HepG2 (cell line): ENCODE results near the gene SIAH2. TPM values are rescaled to one million over a fixed set of nuclear protein-coding genes. Genes with fewer than 3 reads are reported as not detected.

Experiments
- CERS6 ChIP-seq: sonication (generic); formaldehyde crosslinking; IDR thresholded peaks from 2 replicates; pipeline ENCODE4 v1.5.0; 2020; ENCODE audit warnings: missing genetic modification reagents
- DRAP1 ChIP-seq: IDR thresholded peaks from 2 replicates; pipeline ENCODE4 v1.6.1; 2016; ENCODE audit warnings: missing genetic modification reagents, missing compliant biosample characterization
- FOXJ3 ChIP-seq: sonication (generic); formaldehyde crosslinking; IDR thresholded peaks from 2 replicates; pipeline ENCODE4 v1.4.0; 2020; ENCODE audit warnings: missing genetic modification reagents, mild to moderate bottlenecking, borderline replicate concordance
- MTERF4 ChIP-seq: sonication (generic); formaldehyde crosslinking; IDR thresholded peaks from 2 replicates; pipeline ENCODE4 v1.8.0; 2023; ENCODE audit warnings: mild to moderate bottlenecking, missing genetic modification reagents
- NAIF1 ChIP-seq: sonication (generic); formaldehyde crosslinking; IDR thresholded peaks from 2 replicates; pipeline ENCODE4 v1.5.0; 2020; ENCODE audit warnings: mild to moderate bottlenecking, missing genetic modification reagents, borderline replicate concordance
- TOPORS ChIP-seq: sonication (generic); formaldehyde crosslinking; IDR thresholded peaks from 2 replicates; pipeline ENCODE4 v1.8.0; 2023; ENCODE audit warnings: mild to moderate bottlenecking, missing genetic modification reagents
- YY1 ChIP-seq: IDR thresholded peaks from 2 replicates; pipeline ENCODE4 v1.6.1; 2011; ENCODE audit warnings: low read length, low read depth, moderate library complexity, mild to moderate bottlenecking; ENCODE audit not compliant: insufficient read depth, insufficient replicate concordance
- ZNF121 ChIP-seq: sonication (generic); formaldehyde crosslinking; IDR thresholded peaks from 2 replicates; pipeline ENCODE4 v1.5.0; 2020; ENCODE audit warnings: mild to moderate bottlenecking, missing genetic modification reagents
- ZNF207 ChIP-seq: fragments of 450-650 bp; IDR thresholded peaks from 2 replicates; pipeline ENCODE4 v1.6.1; 2016; ENCODE audit warnings: antibody characterized with exemption, borderline replicate concordance
- ZNF30 ChIP-seq: sonication (generic); formaldehyde crosslinking; IDR thresholded peaks from 2 replicates; pipeline ENCODE4 v1.5.0; 2020; ENCODE audit warnings: mild to moderate bottlenecking, missing genetic modification reagents
- ZNF343 ChIP-seq: sonication (generic); formaldehyde crosslinking; IDR thresholded peaks from 2 replicates; pipeline ENCODE4 v1.4.0; 2020; ENCODE audit warnings: mild to moderate bottlenecking, missing genetic modification reagents
- ZNF784 ChIP-seq: sonication (generic); formaldehyde crosslinking; IDR thresholded peaks from 2 replicates; pipeline ENCODE4 v1.5.1; 2020; ENCODE audit warnings: missing genetic modification reagents, mild to moderate bottlenecking, borderline replicate concordance
- ZSCAN5A ChIP-seq: sonication (generic); formaldehyde crosslinking; IDR thresholded peaks from 2 replicates; pipeline ENCODE4 v1.8.0; 2022; ENCODE audit warnings: mild to moderate bottlenecking, missing genetic modification reagents, borderline replicate concordance
- polyA plus RNA-seq, 8 experiments: library from polyadenylated mRNA; depleted of rRNA in 3 of 8; stranded (reverse) in 7 of 8; unstranded in 1 of 8; fragments of >200 nt; fragmentation: Illumina TruSeq in 4 of 8; extraction: Trizol in 4 of 8; gene quantifications; 2 replicates each; pipeline versions ENCODE4 v1.2.1 to v1.2.3, GENCODE V29; 2011 to 2016; ENCODE audit warnings: low read depth in 4 of 8, missing spikeins in 1 of 8, mixed read lengths in 1 of 8; ENCODE audit not compliant: insufficient read depth in 1 of 8
- total RNA-seq, 5 experiments: library from RNA; depleted of rRNA; stranded (reverse); fragments of >200 nt; fragmentation: Illumina TruSeq; extraction: Trizol; gene quantifications; 2 replicates each; pipeline ENCODE4 v1.2.3, GENCODE V29; 2016; ENCODE audit warnings: low read depth in 1 of 5
- TF ChIP-seq, protein P1 (sequence below): sonication (generic); formaldehyde crosslinking; IDR thresholded peaks from 2 replicates; pipeline ENCODE4 v1.9.0; 2022; ENCODE audit warnings: missing genetic modification reagents, mild to moderate bottlenecking, borderline replicate concordance
- TF ChIP-seq, protein P2 (sequence below): sonication (generic); formaldehyde crosslinking; conservative IDR thresholded peaks from 2 replicates; pipeline ENCODE4 v1.8.0; 2022; ENCODE audit warnings: low read depth, missing genetic modification reagents
- TF ChIP-seq, protein P3 (sequence below): sonication (generic); formaldehyde crosslinking; IDR thresholded peaks from 2 replicates; pipeline ENCODE4 v1.4.0; 2020; ENCODE audit warnings: missing genetic modification reagents

Gene SIAH2
- total and polyA plus RNA-seq, 2 of the 13 experiments (the other 11 are each of a cell fraction or from before 2014, with no cell fraction given): 71.8 to 117 TPM

DNA sequence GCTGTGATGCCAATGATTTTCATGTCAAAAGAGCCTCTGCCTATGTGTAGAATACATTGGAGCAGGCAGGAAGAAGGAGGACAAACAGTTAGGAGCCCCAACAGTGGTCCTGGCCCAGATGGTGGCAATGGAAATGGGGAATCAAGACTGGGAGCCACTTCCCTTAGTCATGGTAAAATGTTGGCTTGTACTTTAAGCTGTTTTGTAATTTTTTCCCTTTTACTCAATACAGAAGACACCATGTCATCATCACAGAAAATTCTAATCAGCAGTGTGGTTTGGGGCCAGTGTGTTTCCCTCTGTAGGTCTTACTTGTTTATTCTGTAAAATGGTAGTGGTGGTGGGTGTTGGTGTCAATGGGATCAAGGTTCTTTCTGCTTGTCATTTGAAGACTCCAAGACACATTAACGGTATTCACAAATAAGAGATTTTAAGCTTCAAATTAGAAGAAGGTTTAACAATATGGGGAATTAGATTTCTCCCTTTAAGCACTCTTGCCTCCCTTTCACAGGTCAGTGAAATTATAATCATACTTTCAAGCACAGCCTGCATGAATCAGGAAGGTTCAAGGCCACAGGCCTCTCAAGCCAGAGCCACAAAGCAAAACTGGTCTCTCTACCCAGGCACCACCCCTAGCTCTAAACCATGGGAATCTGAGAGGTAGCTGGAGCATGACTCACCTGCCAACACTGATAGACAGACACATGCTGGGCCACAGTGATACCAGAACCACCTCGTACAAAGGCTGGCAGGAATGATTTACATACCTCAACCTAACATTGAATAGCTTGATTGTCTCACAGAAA lies 24.9 kb downstream of the SIAH2 start (continued):
- TF ChIP-seq, protein P1, sequence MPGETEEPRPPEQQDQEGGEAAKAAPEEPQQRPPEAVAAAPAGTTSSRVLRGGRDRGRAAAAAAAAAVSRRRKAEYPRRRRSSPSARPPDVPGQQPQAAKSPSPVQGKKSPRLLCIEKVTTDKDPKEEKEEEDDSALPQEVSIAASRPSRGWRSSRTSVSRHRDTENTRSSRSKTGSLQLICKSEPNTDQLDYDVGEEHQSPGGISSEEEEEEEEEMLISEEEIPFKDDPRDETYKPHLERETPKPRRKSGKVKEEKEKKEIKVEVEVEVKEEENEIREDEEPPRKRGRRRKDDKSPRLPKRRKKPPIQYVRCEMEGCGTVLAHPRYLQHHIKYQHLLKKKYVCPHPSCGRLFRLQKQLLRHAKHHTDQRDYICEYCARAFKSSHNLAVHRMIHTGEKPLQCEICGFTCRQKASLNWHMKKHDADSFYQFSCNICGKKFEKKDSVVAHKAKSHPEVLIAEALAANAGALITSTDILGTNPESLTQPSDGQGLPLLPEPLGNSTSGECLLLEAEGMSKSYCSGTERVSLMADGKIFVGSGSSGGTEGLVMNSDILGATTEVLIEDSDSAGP (CRISPR knock-in tag): no peak
- TF ChIP-seq ZNF784 (no peak), NAIF1 (no peak; the same call in 1 of the 2 replicates), CERS6 (CRISPR knock-in tag) (no peak), TOPORS (CRISPR knock-in tag) (no peak), YY1 (no peak), ZNF343 (CRISPR knock-in tag) (no peak), MTERF4 (no peak), FOXJ3 (CRISPR knock-in tag) (no peak; the same call in 1 of the 2 replicates), ZNF207 (no peak), ZSCAN5A (CRISPR knock-in tag) (0 out of 2 replicates have a peak, but pooled peaks have one; percentile 42), DRAP1 (CRISPR knock-in tag) (no peak), ZNF121 (CRISPR knock-in tag) (no peak), ZNF30 (no peak)
- TF ChIP-seq, protein P2, sequence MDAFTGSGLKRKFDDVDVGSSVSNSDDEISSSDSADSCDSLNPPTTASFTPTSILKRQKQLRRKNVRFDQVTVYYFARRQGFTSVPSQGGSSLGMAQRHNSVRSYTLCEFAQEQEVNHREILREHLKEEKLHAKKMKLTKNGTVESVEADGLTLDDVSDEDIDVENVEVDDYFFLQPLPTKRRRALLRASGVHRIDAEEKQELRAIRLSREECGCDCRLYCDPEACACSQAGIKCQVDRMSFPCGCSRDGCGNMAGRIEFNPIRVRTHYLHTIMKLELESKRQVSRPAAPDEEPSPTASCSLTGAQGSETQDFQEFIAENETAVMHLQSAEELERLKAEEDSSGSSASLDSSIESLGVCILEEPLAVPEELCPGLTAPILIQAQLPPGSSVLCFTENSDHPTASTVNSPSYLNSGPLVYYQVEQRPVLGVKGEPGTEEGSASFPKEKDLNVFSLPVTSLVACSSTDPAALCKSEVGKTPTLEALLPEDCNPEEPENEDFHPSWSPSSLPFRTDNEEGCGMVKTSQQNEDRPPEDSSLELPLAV (CRISPR knock-in tag): no peak
- TF ChIP-seq, protein P3, sequence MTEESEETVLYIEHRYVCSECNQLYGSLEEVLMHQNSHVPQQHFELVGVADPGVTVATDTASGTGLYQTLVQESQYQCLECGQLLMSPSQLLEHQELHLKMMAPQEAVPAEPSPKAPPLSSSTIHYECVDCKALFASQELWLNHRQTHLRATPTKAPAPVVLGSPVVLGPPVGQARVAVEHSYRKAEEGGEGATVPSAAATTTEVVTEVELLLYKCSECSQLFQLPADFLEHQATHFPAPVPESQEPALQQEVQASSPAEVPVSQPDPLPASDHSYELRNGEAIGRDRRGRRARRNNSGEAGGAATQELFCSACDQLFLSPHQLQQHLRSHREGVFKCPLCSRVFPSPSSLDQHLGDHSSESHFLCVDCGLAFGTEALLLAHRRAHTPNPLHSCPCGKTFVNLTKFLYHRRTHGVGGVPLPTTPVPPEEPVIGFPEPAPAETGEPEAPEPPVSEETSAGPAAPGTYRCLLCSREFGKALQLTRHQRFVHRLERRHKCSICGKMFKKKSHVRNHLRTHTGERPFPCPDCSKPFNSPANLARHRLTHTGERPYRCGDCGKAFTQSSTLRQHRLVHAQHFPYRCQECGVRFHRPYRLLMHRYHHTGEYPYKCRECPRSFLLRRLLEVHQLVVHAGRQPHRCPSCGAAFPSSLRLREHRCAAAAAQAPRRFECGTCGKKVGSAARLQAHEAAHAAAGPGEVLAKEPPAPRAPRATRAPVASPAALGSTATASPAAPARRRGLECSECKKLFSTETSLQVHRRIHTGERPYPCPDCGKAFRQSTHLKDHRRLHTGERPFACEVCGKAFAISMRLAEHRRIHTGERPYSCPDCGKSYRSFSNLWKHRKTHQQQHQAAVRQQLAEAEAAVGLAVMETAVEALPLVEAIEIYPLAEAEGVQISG (CRISPR knock-in tag): peak; percentile 42; the same call in 1 of the 2 replicates
